ENCODE results near the gene CD79B.

The CD79B gene

DNA sequence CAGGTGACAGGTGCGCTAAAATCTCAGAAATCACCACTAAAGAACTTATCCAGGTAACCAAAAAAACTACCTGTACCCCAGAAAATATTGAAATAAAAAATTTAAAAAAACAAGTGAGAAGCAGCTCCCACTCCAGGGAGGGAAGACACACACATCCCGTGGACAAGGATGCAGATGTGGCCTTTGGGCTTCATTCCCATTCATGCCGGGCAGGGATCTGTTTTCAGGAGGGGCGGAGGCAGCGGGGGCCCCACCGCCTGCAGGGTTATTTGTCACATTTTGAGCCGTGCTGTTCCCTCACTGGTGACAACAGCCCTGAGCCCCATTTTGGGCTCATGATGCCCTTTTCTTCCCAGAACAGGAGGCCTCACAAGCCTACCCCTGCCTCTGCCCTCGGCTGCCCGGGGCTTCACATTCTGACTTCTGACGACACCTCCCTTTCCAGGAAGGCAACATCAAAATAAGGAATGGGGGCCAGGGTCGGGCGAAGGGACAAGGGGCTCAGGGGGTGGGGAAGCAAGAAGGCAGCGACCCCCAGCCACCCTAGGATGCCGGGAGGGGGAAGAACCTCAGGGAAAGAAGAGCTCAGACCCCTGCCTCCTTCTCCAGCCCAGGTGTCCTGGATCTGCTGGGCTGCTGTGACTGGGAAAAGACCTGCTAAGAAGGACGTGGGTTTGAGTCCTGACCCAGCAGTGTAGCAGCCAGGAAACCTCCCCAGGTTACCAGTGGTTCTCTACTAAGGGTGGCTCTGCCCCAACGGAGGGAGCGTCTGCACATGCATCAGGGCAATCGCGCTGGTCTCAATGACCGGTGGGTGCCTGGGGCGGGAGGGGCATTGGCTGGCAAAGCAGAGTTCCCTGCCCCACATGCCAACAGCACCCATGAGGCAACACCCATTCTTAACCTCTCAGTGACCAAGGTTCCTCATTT is 2.3 kb upstream of the CD79B start:
- H3K27me3 ChIP-seq (replicated peaks), result no peaks in the 10 kb centered on the region
- DNase-seq, result no peak
- no peak overlapping the region for H3K27ac ChIP-seq
- TF ChIP-seq, protein P1, sequence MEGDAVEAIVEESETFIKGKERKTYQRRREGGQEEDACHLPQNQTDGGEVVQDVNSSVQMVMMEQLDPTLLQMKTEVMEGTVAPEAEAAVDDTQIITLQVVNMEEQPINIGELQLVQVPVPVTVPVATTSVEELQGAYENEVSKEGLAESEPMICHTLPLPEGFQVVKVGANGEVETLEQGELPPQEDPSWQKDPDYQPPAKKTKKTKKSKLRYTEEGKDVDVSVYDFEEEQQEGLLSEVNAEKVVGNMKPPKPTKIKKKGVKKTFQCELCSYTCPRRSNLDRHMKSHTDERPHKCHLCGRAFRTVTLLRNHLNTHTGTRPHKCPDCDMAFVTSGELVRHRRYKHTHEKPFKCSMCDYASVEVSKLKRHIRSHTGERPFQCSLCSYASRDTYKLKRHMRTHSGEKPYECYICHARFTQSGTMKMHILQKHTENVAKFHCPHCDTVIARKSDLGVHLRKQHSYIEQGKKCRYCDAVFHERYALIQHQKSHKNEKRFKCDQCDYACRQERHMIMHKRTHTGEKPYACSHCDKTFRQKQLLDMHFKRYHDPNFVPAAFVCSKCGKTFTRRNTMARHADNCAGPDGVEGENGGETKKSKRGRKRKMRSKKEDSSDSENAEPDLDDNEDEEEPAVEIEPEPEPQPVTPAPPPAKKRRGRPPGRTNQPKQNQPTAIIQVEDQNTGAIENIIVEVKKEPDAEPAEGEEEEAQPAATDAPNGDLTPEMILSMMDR (IDR thresholded peaks at IDR 0.05; ENCODE audit: low read depth, low read length, missing control alignments), result no peak
- no peak overlapping the region for H3K4me3 ChIP-seq (ENCODE audit: low read depth, low read length)
- in situ Hi-C loops (cut with HindIII; ENCODE audit: low pct_ligation_motif_present, low sequenced_read_pairs), result no loop called here
- no peaks in the 10 kb centered on the region for H3K36me3 ChIP-seq (replicated peaks)

DNA sequence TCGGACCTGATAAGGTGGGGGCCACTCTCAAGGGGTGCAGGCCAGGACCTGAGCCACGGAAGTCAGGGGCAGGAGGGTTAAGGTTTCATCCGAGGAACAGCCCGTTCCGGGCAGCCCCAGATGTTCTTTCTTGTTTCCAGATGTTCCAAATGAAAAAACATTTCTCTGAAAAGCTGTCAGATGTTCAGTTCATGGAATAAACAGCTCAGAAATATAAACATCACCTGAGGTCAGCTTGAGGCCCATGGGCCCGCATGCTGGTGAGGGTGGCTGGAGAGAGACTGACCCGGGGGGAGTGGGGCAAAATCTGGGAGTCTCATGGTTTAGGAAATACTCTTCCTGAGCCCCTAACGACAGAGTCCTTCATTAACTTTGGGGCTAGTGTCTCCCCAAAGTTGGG is 1.5 kb upstream of the CD79B start:
- Histone ChIP-seq H3K27me3 (replicated peaks) (no peaks in the 10 kb centered on the region), H3K36me3 (replicated peaks) (no peaks in the 10 kb centered on the region), H3K4me3 (ENCODE audit: low read depth, low read length) (no peak overlapping the region), H3K27ac (no peak overlapping the region)
- TF ChIP-seq, protein P1 (IDR thresholded peaks at IDR 0.05; ENCODE audit: low read depth, low read length, missing control alignments), result no peak
- DNase-seq, result no peak
- in situ Hi-C loops (cut with HindIII; ENCODE audit: low pct_ligation_motif_present, low sequenced_read_pairs), result no loop called here

DNA sequence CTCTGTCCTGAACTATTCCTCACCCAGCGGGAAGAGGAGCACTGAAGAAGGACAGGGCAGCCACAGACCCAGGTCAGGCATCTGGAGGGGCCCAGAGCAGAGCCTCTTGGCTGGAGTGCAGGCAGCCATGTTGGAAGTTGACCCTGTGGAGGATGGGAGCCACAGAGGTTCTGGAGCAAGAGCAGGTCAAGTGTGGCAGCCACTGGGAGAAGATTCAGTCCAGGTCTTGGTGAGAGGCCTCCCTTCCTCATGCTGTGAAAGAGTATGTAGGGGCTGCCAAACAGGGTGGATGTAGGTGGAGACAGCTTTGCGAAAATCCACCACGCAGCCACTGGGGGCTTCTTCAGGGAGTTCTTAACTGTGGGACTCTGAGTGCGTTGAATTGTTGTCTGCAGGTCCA is 590 bp upstream of the CD79B start:
- Histone ChIP-seq H3K27ac (no peak overlapping the region), H3K36me3 (replicated peaks) (no peaks in the 10 kb centered on the region), H3K27me3 (replicated peaks) (no peaks in the 10 kb centered on the region), H3K4me3 (ENCODE audit: low read depth, low read length) (no peak overlapping the region)
- TF ChIP-seq, protein P1 (IDR thresholded peaks at IDR 0.05; ENCODE audit: low read depth, low read length, missing control alignments), result no peak
- in situ Hi-C loops (cut with HindIII; ENCODE audit: low pct_ligation_motif_present, low sequenced_read_pairs), result no loop called here
- DNase-seq, result no peak

DNA sequence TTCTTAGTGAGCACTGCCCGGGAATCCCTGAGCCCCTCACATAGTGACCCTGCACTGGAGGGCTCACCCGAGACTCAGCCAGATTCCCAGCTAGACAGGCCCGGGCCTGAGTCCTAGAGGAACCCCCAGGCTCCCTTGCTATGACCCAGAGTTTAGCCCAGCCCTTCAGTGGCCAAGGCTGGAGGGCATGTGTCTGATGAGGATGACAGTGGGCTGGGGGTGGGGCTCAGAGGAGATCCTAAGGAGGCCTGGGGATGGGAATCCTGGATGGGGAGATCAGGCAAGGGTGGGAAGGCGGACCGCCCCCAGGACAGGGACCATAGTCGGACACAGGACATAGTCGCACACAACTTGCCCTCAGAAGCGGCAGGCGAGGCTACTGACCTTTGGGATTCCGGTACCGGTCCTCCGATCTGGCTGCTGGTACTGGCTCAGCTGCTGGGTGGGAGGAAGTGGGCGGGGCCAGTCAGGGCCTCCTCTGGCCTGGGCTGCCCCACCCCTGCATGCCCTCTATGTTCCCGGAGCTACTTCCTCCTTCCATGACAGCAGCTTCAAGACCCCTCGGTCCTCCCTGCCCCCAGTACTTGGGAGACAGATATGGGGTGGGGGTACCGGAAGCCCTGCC is 1.1 kb downstream of the CD79B start:
- H3K27ac ChIP-seq, result no peak overlapping the region
- H3K36me3 ChIP-seq (replicated peaks), result no peaks in the 10 kb centered on the region
- in situ Hi-C loops (cut with HindIII; ENCODE audit: low pct_ligation_motif_present, low sequenced_read_pairs), result no loop called here
- no peak overlapping the region for H3K4me3 ChIP-seq (ENCODE audit: low read depth, low read length)
- DNase-seq, result no peak
- TF ChIP-seq, protein P1 (IDR thresholded peaks at IDR 0.05; ENCODE audit: low read depth, low read length, missing control alignments), result no peak
- H3K27me3 ChIP-seq (replicated peaks), result no peaks in the 10 kb centered on the region

DNA sequence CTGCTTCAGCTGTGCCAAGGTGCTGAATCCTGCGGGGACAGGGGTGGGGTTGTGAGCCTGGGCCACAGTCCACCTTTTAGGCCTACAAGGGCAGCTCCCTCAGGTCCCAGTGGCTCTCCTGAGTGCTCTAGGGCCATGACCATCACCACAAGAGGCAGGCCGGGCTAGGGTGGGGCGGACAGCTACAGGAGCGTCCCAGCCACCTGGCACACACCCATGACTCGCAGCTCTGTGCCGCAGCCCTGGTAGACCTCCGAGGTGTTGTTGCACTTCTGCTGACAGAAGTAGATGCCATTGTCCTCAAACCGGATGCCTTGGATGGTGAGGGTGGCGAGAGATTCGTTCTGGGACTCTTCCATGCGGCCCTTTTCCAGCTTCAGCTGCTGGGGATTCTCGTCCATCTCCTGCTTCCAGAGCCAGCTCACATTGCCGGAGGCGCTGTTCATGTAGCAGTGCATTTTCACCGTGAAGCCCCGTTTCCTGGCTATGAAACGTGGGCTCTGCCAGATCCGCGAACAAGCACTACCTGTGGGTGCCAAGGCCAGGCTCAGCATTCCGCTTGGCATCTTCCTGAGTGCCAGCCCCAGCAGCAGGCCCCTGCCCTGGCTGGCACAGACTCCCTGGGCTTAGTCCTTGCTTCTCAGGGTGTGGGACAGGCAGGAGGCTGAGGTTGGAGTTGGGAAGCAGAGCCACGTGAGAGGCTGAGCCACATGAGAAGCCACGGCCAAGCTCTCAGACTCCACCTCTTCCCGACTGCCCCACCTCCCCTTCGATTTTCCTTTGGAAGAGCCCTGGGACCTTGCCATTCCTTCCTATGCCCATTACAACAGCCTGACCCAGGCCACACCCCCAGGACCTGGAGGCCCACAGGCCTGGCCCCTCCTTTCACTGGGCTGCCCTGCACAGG is 2.0 kb downstream of the CD79B start:
- Histone ChIP-seq H3K27me3 (replicated peaks) (no peaks in the 10 kb centered on the region), H3K27ac (no peak overlapping the region), H3K4me3 (ENCODE audit: low read depth, low read length) (no peak overlapping the region), H3K36me3 (replicated peaks) (no peaks in the 10 kb centered on the region)
- DNase-seq, result no peak
- TF ChIP-seq, protein P1 (IDR thresholded peaks at IDR 0.05; ENCODE audit: low read depth, low read length, missing control alignments), result no peak
- in situ Hi-C loops (cut with HindIII; ENCODE audit: low pct_ligation_motif_present, low sequenced_read_pairs), result no loop called here

Data from brain microvascular endothelial cell (primary cell).